ENCODE data around the gene PRRT2. TPM values are rescaled to one million over a fixed set of nuclear protein-coding genes. Genes with fewer than 3 reads are reported as not detected.

The PRRT2 gene
- total and polyA plus RNA-seq, 2 experiments from 2014 or later, result 13.3 to 16.6 TPM

- H3K27ac ChIP-seq (ENCODE audit: low read depth), result peak within 1 kb of the TSS; percentile 94
- Mint-ChIP-seq H3K4me3 (peak within 1 kb of the TSS; percentile 99), H3K27me3 (ENCODE audit: insufficient read depth, low read depth, poor library complexity) (peaks cover 18% of the 10 kb centered on the region), H3K9me3 (no peaks in the 10 kb centered on the region), H3K4me1 (peaks cover 18% of the 10 kb centered on the region), H3K27ac (peak within 1 kb of the TSS; percentile 98), H3K36me3 (ENCODE audit: low read depth) (peaks cover 19% of the 10 kb centered on the region)
- H4K20me1 ChIP-seq (replicated peaks; ENCODE audit: insufficient read depth), result peaks cover 36% of the 10 kb centered on the region
- peak within 1 kb of the TSS; percentile 95 for H3K4me3 ChIP-seq
- peak within 1 kb of the TSS; percentile 98 for H3K4me2 ChIP-seq
- H3K79me2 ChIP-seq (replicated peaks; ENCODE audit: insufficient read depth), result peaks cover 48% of the 10 kb centered on the region
- H3K36me3 ChIP-seq (ENCODE audit: insufficient read depth), result no peaks in the 10 kb centered on the region
- H3K4me1 ChIP-seq (ENCODE audit: insufficient read depth), result peaks cover 7% of the 10 kb centered on the region; the same call in 1 of the 2 replicates
- H3K27me3 ChIP-seq (ENCODE audit: insufficient read depth), result no peaks in the 10 kb centered on the region
- DNase-seq (ENCODE audit: low spot score) (peak; percentile 100), ATAC-seq (peak; percentile 95)
- TF ChIP-seq REST (IDR thresholded peaks at IDR 0.05; ENCODE audit: unreplicated experiment) (no peak), NANOG (IDR thresholded peaks at IDR 0.05; ENCODE audit: borderline replicate concordance) (no peak), JUNB (IDR thresholded peaks at IDR 0.05; ENCODE audit: unreplicated experiment) (no peak), ETS1 (IDR thresholded peaks at IDR 0.05) (peak; percentile 53; the same call in 1 of the 2 replicates), POLR2AphosphoS5 (IDR thresholded peaks at IDR 0.05; ENCODE audit: low read depth) (peak; percentile 93), ZNF114 (CRISPR knock-in tag; IDR thresholded peaks at IDR 0.05) (no peak), STAT1 (IDR thresholded peaks at IDR 0.05; ENCODE audit: unreplicated experiment) (no peak), EZH2phosphoT487 (IDR thresholded peaks at IDR 0.05; ENCODE audit: unreplicated experiment) (no peak), ZNF462 (CRISPR knock-in tag; IDR thresholded peaks at IDR 0.05) (no peak), ZNF331 (CRISPR knock-in tag; IDR thresholded peaks at IDR 0.05; ENCODE audit: low read depth) (no peak), EZH2 (IDR thresholded peaks at IDR 0.05; ENCODE audit: low read depth, unreplicated experiment) (no peak), CREB1 (CRISPR knock-in tag; IDR thresholded peaks at IDR 0.05; ENCODE audit: low read depth) (peak; percentile 74)
- TF ChIP-seq, protein P1, sequence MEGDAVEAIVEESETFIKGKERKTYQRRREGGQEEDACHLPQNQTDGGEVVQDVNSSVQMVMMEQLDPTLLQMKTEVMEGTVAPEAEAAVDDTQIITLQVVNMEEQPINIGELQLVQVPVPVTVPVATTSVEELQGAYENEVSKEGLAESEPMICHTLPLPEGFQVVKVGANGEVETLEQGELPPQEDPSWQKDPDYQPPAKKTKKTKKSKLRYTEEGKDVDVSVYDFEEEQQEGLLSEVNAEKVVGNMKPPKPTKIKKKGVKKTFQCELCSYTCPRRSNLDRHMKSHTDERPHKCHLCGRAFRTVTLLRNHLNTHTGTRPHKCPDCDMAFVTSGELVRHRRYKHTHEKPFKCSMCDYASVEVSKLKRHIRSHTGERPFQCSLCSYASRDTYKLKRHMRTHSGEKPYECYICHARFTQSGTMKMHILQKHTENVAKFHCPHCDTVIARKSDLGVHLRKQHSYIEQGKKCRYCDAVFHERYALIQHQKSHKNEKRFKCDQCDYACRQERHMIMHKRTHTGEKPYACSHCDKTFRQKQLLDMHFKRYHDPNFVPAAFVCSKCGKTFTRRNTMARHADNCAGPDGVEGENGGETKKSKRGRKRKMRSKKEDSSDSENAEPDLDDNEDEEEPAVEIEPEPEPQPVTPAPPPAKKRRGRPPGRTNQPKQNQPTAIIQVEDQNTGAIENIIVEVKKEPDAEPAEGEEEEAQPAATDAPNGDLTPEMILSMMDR (conservative IDR thresholded peaks at IDR 0.05; ENCODE audit: low read depth in 2 of 2), result peak; percentile 58 to 64
- peak within 1 kb of the TSS; percentile 98 for H2AFZ ChIP-seq
- no peaks in the 10 kb centered on the region for H3K9me2 ChIP-seq (ENCODE audit: insufficient read depth)
- peaks cover 24% of the 10 kb centered on the region; the same call in 1 of the 2 replicates for H3F3A ChIP-seq (replicated peaks; ENCODE audit: low read depth)
Observed at GRCh38 chr16:29790183-29790948, 21.6 kb upstream of the PRRT2 start, which contains the start of gene KIF22. Gene KIF22 (plus strand): TSS chr16:29790751. CDS start chr16:29790760, 9 bp downstream.

All from GM23338 (cell line).